Loucy (cell line): ENCODE results near the gene EPG5.

Source experiments
- EZH2phosphoT487 ChIP-seq: fragments of 200-600 bp; IDR thresholded peaks from 2 replicates; pipeline ENCODE4 v1.6.1; 2018; ENCODE audit warnings: antibody characterized with exemption, mild to moderate bottlenecking, moderate library complexity, borderline replicate concordance
- TF ChIP-seq, protein P1 (sequence below): fragments of 200-600 bp; sonication (generic); conservative IDR thresholded peaks from 2 replicates; pipeline ENCODE4 v1.5.1; 2014; ENCODE audit warnings: mild to moderate bottlenecking, antibody characterized with exemption, low read length

DNA sequence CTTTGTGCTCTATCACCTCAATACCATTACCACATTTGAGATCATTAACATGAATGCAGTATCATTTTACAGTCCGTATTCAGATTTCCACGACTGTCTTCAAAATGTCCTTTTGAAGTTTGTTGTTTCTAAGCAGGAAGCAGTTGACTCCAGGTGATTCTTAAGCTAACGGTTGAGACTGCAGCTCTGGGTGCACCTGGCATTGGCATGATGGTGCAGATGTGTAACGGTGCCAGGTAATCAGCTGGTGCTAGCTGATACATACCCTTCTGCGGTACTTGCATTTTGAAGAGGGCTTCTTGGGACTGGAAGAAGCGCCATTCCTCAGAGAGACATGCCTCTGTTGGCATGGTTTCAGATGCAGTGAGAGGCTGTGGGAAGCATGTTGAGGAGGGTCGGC is 122.2 kb downstream of the EPG5 start:
- TF ChIP-seq, protein P1, sequence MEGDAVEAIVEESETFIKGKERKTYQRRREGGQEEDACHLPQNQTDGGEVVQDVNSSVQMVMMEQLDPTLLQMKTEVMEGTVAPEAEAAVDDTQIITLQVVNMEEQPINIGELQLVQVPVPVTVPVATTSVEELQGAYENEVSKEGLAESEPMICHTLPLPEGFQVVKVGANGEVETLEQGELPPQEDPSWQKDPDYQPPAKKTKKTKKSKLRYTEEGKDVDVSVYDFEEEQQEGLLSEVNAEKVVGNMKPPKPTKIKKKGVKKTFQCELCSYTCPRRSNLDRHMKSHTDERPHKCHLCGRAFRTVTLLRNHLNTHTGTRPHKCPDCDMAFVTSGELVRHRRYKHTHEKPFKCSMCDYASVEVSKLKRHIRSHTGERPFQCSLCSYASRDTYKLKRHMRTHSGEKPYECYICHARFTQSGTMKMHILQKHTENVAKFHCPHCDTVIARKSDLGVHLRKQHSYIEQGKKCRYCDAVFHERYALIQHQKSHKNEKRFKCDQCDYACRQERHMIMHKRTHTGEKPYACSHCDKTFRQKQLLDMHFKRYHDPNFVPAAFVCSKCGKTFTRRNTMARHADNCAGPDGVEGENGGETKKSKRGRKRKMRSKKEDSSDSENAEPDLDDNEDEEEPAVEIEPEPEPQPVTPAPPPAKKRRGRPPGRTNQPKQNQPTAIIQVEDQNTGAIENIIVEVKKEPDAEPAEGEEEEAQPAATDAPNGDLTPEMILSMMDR = no peak
- no peak for TF ChIP-seq EZH2phosphoT487
